ENCODE results near the gene POLR3F.

GRCh38 chr20:18524646-18525045 is 57.5 kb downstream of the POLR3F start:
- TF ChIP-seq CTCF (IDR thresholded peaks at IDR 0.05): no peak
- TF ChIP-seq ZFX (IDR thresholded peaks at IDR 0.05; ENCODE audit: borderline replicate concordance): no peak
